WERI-Rb-1 (cell line): ENCODE measurements around the gene C10orf105.

Source experiments
- DNase-seq: peaks from one replicate; pipeline ENCODE4 v3.0.0-alpha.2; 2020
- H3K27ac ChIP-seq: fragments of 250-450 bp; sonication (Bioruptor Pico); 2 replicates; pipeline ENCODE4 v1.5.1; 2020; ENCODE audit warnings: mild to moderate bottlenecking, moderate library complexity
- H3K27me3 ChIP-seq: fragments of 250-450 bp; sonication (Bioruptor Pico); 2 replicates; pipeline ENCODE4 v1.5.1; 2021; ENCODE audit warnings: mild to moderate bottlenecking, low read depth, moderate library complexity; ENCODE audit not compliant: insufficient read depth, severe bottlenecking
- H3K36me3 ChIP-seq: fragments of 250-450 bp; sonication (Bioruptor Pico); 2 replicates; pipeline ENCODE4 v1.5.1; 2020; ENCODE audit warnings: mild to moderate bottlenecking, moderate library complexity
- H3K4me3 ChIP-seq: 2 replicates; pipeline ENCODE4 v1.5.1; 2011; ENCODE audit warnings: low read depth, mild to moderate bottlenecking, control low read depth, low read length
- H3K9me3 ChIP-seq: fragments of 250-450 bp; sonication (Bioruptor Pico); 2 replicates; pipeline ENCODE4 v1.5.1; 2021; ENCODE audit warnings: mild to moderate bottlenecking, moderate library complexity; ENCODE audit not compliant: severe bottlenecking
- TF ChIP-seq, protein P1 (sequence below): IDR thresholded peaks from 2 replicates; pipeline ENCODE4 v1.5.1; 2011; ENCODE audit warnings: low read depth, mild to moderate bottlenecking, control low read depth, inconsistent platforms, low read length

C10orf105 gene

DNA sequence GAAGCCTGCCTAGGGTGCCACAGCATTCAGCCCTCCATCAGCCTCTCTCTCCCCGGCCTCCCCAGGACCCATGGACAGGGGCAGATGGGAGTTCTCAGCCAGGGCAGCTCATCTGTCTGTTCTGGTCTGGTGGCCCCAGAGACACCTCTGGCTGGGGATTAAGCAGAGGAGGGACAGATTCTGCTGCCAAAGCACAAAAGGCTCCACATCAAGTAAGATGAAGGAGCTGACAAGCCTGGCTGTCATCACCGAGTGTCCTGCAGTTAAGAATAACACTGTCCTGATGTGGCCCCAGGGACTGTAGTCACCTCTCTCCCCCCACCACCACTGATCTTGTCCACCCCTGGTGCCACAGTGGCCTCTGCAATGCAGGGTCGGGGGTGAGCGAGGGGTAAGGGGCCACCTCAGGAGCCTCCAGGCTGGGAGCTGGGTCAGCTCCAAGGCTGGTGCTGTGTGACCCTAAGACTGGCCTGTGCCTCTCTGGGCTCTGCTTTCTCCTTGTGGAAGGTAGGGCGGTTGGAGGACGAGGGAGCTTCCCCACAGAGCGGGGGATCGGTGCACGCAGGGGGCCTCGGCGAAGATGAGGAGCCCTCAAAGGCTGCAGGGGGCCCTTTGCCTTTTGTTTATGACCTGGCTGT is 18.7 kb downstream of the C10orf105 start:
- Histone ChIP-seq H3K36me3 (peaks cover 35% of the 10 kb centered on the region), H3K27ac (peak overlapping the region; percentile 78), H3K9me3 (no peaks in the 10 kb centered on the region), H3K27me3 (no peaks in the 10 kb centered on the region), H3K4me3 (no peak overlapping the region)
- TF ChIP-seq, protein P1, sequence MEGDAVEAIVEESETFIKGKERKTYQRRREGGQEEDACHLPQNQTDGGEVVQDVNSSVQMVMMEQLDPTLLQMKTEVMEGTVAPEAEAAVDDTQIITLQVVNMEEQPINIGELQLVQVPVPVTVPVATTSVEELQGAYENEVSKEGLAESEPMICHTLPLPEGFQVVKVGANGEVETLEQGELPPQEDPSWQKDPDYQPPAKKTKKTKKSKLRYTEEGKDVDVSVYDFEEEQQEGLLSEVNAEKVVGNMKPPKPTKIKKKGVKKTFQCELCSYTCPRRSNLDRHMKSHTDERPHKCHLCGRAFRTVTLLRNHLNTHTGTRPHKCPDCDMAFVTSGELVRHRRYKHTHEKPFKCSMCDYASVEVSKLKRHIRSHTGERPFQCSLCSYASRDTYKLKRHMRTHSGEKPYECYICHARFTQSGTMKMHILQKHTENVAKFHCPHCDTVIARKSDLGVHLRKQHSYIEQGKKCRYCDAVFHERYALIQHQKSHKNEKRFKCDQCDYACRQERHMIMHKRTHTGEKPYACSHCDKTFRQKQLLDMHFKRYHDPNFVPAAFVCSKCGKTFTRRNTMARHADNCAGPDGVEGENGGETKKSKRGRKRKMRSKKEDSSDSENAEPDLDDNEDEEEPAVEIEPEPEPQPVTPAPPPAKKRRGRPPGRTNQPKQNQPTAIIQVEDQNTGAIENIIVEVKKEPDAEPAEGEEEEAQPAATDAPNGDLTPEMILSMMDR = no peak
- DNase-seq = peak; percentile 91

DNA sequence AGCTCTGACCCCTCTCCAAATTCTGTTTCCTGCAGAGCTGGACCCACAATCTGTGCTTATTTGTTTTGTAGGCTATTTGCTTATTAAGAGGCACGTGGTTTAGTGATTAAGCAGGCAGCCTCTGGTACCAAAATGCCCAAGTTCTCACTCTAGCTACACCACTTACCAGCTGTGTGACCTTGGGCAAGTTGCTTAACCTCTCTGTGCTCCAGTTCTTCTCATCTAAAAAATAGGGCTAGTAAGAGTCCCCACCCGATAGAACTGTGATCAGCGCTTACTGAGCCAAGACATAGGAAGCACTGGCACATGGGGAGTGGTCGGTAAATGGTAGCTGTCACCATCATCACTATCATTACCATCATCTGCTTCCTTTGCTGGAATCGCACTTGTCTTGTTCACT is 20.8 kb downstream of the C10orf105 start:
- TF ChIP-seq, protein P1 = no peak
- Histone ChIP-seq H3K4me3 (no peak overlapping the region), H3K36me3 (peaks cover 53% of the 10 kb centered on the region), H3K27ac (no peak overlapping the region), H3K9me3 (no peaks in the 10 kb centered on the region), H3K27me3 (no peaks in the 10 kb centered on the region)
- DNase-seq = no peak

DNA sequence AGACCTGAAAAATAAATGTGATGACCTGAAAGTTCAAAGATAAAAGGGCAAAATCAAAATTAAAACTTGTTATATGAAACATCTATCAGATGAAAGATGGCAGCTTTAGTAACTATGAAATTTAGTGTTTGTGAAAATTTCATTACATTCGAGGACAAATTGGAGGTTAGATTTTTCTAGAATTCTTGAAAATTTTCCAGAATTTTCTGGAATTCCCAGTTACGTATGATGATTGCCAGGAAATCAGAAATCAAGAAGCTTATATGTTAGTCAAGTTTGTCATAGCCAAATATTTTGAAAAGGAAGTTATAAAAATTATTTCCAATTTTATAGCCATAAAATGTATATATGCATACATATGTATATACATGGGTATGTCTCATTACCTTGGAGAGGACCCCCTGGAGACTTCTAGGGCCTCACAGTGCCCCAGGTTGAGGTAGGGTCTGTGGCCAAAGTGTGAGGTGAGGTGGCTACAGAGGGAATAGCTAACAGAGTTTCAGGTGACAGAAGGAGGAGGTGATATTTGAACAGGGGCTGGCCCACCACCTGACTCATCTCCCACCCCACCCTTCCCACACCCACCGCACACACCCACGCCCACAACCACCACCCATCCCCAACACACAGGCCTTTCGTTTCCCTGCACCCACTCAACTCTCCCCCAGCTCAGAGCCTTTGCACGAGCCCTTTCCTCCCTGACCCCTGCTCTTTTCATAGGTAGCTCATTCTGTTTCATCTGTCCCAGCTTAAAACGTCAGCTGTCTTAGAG is 21.5 kb downstream of the C10orf105 start:
- no peak overlapping the region for H3K4me3 ChIP-seq
- peaks cover 51% of the 10 kb centered on the region for H3K36me3 ChIP-seq
- H3K27ac ChIP-seq = no peak overlapping the region
- DNase-seq = no peak
- TF ChIP-seq, protein P1 = no peak
- H3K27me3 ChIP-seq = no peaks in the 10 kb centered on the region
- H3K9me3 ChIP-seq = no peaks in the 10 kb centered on the region

DNA sequence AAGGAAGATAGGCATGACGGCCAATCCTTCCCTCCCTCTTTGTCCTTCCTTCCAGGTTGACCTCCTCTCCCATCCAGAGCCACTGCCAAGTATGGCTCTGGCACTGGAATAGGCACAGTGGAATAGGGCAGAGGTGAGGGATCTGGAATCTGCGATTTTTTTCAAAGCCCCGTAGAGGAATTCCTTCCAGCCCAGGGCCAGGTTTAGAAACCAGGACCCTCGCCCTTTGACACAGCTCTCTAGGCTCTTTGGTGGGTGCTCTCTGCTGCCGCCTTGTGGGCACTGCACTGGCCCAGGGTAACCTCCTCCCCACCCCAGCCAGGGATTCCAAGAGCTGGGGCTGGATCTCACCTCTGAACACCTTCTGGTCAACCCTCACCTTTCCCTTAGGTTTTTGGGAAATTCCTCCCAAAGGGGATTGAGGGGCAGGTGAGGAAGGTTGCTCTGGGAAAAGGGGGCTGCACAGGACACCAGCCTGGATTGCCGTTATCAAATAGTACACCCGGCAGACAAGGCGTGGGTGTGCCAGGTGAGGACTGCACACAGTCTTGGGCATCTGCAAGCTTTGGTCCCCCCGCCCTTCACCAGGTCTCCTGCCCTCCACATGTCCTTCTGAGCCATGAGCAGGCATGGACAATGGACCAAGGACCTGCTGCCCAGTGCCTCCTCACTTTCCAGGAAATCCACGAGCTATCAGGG is 22.8 kb downstream of the C10orf105 start:
- H3K27ac ChIP-seq = peak overlapping the region; percentile 63
- TF ChIP-seq, protein P1 = peak; percentile 93
- peak; percentile 77 for DNase-seq
- peaks cover 55% of the 10 kb centered on the region for H3K36me3 ChIP-seq
- no peaks in the 10 kb centered on the region for H3K27me3 ChIP-seq
- no peak overlapping the region for H3K4me3 ChIP-seq
- H3K9me3 ChIP-seq = no peaks in the 10 kb centered on the region

DNA sequence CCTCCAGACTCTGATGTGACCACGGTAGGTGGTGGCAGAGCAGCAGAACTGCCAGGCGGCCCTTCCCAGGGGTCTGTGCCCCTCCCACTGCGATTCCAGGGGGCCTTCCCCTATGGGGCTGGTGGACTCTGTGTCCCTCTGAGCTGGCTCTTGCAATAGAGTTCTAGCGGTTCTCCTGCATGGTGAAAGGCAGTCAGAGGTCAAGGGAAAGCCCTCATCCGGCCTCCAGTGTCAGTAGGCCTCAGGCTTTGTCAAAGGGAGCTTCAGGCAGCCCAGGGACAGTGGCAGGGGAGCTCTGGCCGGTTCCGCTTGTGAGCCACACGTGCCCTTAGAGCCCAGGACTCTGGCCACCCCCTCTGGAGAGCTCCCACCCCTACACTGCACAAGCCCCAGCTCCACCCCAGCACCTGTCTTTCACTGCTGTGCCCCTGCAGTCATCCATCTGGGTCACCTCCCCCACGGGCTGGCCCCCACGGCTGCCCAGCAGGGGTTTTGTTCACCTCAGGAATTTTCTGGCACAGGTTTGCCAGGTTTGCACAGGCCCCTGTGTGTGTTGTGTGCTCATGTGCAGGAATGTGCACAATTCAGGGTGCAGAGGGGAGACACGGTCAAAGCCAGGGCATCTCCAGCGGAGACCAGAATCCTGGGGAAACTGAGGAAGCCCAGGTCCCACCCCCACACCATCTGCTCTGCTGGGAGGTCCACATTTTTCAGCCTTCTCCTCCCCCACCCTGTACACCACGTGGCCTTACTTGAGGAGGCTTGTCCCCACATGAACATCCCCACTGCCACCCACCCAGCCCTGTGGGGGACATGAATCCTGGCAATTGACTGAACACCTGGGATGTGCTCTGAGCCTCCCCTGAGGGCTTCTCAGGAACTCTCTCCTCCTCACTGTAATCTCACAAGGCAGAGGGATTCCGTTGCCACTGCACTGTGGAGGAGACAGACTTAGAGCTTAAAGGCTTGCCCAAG is 23.8 kb downstream of the C10orf105 start:
- no peaks in the 10 kb centered on the region for H3K9me3 ChIP-seq
- H3K36me3 ChIP-seq = peaks cover 65% of the 10 kb centered on the region
- TF ChIP-seq, protein P1 = no peak
- H3K27ac ChIP-seq = peak overlapping the region; percentile 63
- no peaks in the 10 kb centered on the region for H3K27me3 ChIP-seq
- DNase-seq = no peak
- H3K4me3 ChIP-seq = no peak overlapping the region
